LNCaP clone FGC (cell line): ENCODE results near the gene SURF6.
"Not testable (repeated sequence)": the region's sequence is repeated elsewhere in the genome, so short reads cannot be mapped to it uniquely, and the experiment has no call there.

Experiments
- DNase-seq: peaks from one replicate; pipeline ENCODE4 v3.0.0-alpha.2; 2011; ENCODE audit warnings: low read depth
- H3K4me3 ChIP-seq: 2 replicates; pipeline ENCODE4 v1.5.1; 2011; ENCODE audit warnings: mild to moderate bottlenecking, low read depth, low read length, control low read depth
- CTCF ChIP-seq: IDR thresholded peaks from 2 replicates; pipeline ENCODE4 v1.5.1; 2012; ENCODE audit warnings: mild to moderate bottlenecking; ENCODE audit not compliant: control insufficient read depth, insufficient read depth; ENCODE audit errors: extremely low read depth

Gene SURF6

GRCh38 chr9:133332381-133332730 is 3.6 kb downstream of the SURF6 start:
- no peak for TF ChIP-seq CTCF
- no peak for DNase-seq
- no peak overlapping the region for H3K4me3 ChIP-seq

GRCh38 chr9:133331641-133332380 is 4.2 kb downstream of the SURF6 start:
- no peak overlapping the region for H3K4me3 ChIP-seq

GRCh38 chr9:133331221-133331620 is 4.8 kb downstream of the SURF6 start:
- DNase-seq: no peak
- TF ChIP-seq CTCF: no peak
- H3K4me3 ChIP-seq: no peak overlapping the region

More at GRCh38 chr9:133331641-133332380, 4.2 kb downstream of the SURF6 start:
- no peak for DNase-seq
- TF ChIP-seq CTCF: no peak

- not testable (repeated sequence) for DNase-seq
These were observed 6.5 kb downstream of the SURF6 start for GRCh38 chr9:133329306-133330156.

GRCh38 chr9:133327834-133328484 is 8.0 kb downstream of the SURF6 start:
- DNase-seq: no peak
- TF ChIP-seq CTCF: no peak
- H3K4me3 ChIP-seq: no peak overlapping the region

More at GRCh38 chr9:133329306-133330156, 6.5 kb downstream of the SURF6 start:
- H3K4me3 ChIP-seq: not testable (repeated sequence)
- TF ChIP-seq CTCF: peak; percentile 47

- not testable (repeated sequence) for DNase-seq, H3K4me3 ChIP-seq
These were observed 9.0 kb downstream of the SURF6 start for GRCh38 chr9:133327021-133327420.
